ENCODE measurements around the gene M1AP. TPM values are rescaled to one million over a fixed set of nuclear protein-coding genes. Genes with fewer than 3 reads are reported as not detected.

The M1AP gene
- total RNA-seq, 4 donors from 2014 or later: 0.17 to 0.42 TPM; not detected in 2

DNA sequence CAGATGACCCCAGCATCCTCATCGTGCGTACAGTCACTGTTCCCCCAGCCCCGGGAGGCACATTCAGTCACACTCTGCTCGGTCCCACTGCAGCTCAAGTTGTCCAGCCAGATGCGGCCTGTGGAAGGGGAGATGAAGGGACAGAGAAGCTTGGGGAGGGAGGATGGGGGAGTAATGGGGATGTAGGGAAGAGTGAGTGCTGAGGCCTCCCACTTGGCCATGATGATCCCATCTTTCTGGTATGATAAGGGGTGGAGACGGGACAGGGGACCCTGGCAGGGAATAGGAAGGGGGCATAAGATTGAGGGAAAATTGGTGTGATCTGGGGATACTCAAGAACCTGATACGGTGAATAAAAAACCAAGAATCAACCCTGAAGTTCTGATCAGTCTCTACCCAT, 97.9 kb downstream of the M1AP start:
- no peak overlapping the region for H3K27ac ChIP-seq (replicated peaks in 1 of 4)
- intact Hi-C loops (cut with DNase I): no loop called here
- H3K4me3 ChIP-seq: no peak overlapping the region
- H3K36me3 ChIP-seq: no peaks in the 10 kb centered on the region
- H3K27me3 ChIP-seq: no peaks in the 10 kb centered on the region
- 93% methylated on average over 7 of the region's 7 CpGs for WGBS
- no peak for DNase-seq (ENCODE audit: extremely low spot score)
- H3K9me3 ChIP-seq: no peaks in the 10 kb centered on the region
- TF ChIP-seq, protein P1, sequence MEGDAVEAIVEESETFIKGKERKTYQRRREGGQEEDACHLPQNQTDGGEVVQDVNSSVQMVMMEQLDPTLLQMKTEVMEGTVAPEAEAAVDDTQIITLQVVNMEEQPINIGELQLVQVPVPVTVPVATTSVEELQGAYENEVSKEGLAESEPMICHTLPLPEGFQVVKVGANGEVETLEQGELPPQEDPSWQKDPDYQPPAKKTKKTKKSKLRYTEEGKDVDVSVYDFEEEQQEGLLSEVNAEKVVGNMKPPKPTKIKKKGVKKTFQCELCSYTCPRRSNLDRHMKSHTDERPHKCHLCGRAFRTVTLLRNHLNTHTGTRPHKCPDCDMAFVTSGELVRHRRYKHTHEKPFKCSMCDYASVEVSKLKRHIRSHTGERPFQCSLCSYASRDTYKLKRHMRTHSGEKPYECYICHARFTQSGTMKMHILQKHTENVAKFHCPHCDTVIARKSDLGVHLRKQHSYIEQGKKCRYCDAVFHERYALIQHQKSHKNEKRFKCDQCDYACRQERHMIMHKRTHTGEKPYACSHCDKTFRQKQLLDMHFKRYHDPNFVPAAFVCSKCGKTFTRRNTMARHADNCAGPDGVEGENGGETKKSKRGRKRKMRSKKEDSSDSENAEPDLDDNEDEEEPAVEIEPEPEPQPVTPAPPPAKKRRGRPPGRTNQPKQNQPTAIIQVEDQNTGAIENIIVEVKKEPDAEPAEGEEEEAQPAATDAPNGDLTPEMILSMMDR (IDR thresholded peaks at IDR 0.05): no peak
- no peak for TF ChIP-seq POLR2A (IDR thresholded peaks at IDR 0.05; ENCODE audit: low read depth)
- TF ChIP-seq EP300 (IDR thresholded peaks at IDR 0.05): no peak
- peaks cover 12 to 53% (median 44%) of the 10 kb centered on the region in 4 donors for H3K4me1 ChIP-seq

DNA sequence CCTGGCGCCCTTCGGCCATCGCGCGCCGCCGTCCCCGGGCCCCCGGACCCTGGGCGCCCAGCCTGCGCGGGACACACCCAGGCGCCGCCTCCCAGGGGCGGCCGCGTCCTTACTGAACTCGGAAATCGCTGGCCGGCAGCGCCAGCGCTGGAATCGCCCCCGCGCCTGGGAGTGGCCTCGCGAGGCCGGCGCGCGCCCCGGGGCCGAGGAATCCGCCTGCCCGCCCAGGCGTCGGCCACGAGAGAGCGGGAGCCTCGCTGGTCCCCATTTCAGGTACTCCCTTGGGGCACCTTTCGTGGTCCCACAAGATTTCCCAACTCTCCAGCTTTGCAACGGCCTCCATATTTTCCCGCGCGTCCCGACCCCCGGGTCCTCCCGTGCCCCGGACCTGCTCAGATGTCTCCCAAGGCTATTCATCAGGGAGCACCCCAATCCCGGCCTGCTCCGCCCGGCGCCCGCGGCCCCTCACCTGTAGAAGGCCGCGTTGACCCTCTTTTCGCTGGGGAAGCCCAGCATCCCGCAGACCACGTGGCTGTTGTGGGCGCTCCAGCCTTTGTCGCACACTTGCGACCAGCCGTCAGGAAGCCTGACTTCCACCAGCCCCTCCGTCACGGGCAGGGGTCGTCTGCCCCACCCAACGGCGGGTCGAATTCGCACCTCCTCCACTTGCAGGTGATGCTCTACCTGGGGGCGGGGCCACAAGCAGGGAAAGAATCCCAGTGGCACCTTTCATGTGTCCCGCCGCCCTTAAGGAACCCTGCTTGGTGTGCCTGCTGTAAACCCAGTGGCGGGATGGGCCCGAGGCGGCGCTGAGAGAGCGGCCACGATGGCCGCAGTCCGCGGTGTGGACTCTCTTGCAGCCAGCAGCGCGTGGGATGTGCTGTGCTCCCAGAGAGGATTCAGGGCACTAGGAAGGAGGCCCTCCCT, 99.0 kb downstream of the M1AP start:
- H3K4me3 ChIP-seq: peak overlapping the region; percentile 64 to 68 (median 66)
- intact Hi-C loops (cut with DNase I): no loop called here
- TF ChIP-seq, protein P1 (IDR thresholded peaks at IDR 0.05): peak in 1 of 3 experiments; percentile 9
- no peak for TF ChIP-seq POLR2A (IDR thresholded peaks at IDR 0.05; ENCODE audit: low read depth)
- TF ChIP-seq POLR2AphosphoS5 (IDR thresholded peaks at IDR 0.05): peak in 1 of 2 donors; percentile 32
- no peak for TF ChIP-seq EP300 (IDR thresholded peaks at IDR 0.05)
- H3K9me3 ChIP-seq: no peaks in the 10 kb centered on the region
- H3K27me3 ChIP-seq: no peaks in the 10 kb centered on the region
- H3K4me1 ChIP-seq: peaks cover 11 to 46% (median 38%) of the 10 kb centered on the region in 4 donors
- peak overlapping the region; percentile 77 to 84 (median 78) for H3K27ac ChIP-seq (replicated peaks in 1 of 4)
- no peaks in the 10 kb centered on the region for H3K36me3 ChIP-seq
- DNase-seq (ENCODE audit: extremely low spot score): no peak
- 14% methylated on average over 52 of the region's 85 CpGs for WGBS

DNA sequence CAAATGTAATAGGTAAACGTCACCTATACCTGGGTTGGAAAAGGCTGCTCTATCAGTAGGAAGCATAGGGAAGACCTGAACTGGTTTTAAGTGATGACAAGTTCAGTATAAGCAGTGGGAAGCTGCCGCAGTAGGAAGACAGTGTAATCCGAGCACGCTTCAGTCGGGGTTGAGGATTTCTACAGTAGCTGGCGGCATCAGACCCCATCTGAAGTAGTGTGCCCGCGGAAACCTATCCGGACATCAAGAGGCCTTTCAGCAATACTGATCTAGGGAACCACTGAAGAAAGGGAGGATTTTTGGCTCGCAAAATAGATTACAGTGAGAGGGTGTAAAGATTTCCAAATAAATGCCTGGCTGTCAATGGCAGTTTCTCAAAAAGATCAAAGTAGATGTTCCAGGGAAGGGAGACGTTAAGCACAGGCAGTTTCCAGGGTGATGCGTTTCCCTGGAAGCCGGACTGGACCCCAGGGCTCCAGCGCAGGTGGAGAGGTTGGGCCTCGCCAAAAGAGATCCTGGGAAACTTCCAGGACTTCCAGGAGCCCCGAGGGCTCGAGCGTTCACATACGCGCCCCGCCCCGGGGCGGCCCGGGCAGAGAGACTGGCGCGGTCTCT, 99.7 kb downstream of the M1AP start:
- H3K4me3 ChIP-seq: peak overlapping the region; percentile 64 to 68 (median 66)
- H3K36me3 ChIP-seq: no peaks in the 10 kb centered on the region
- DNase-seq (ENCODE audit: extremely low spot score): no peak
- peaks cover 11 to 38% (median 31%) of the 10 kb centered on the region in 4 donors for H3K4me1 ChIP-seq
- no peak for TF ChIP-seq EP300 (IDR thresholded peaks at IDR 0.05)
- TF ChIP-seq, protein P1 (IDR thresholded peaks at IDR 0.05): no peak
- no peak for TF ChIP-seq POLR2AphosphoS5 (IDR thresholded peaks at IDR 0.05)
- no peak for TF ChIP-seq POLR2A (IDR thresholded peaks at IDR 0.05; ENCODE audit: low read depth)
- no peaks in the 10 kb centered on the region for H3K9me3 ChIP-seq
- no peaks in the 10 kb centered on the region for H3K27me3 ChIP-seq
- peak overlapping the region; percentile 77 to 84 (median 78) for H3K27ac ChIP-seq (replicated peaks in 1 of 4)
- intact Hi-C loops (cut with DNase I): no loop called here
- WGBS: 16% methylated on average over 25 of the region's 26 CpGs

DNA sequence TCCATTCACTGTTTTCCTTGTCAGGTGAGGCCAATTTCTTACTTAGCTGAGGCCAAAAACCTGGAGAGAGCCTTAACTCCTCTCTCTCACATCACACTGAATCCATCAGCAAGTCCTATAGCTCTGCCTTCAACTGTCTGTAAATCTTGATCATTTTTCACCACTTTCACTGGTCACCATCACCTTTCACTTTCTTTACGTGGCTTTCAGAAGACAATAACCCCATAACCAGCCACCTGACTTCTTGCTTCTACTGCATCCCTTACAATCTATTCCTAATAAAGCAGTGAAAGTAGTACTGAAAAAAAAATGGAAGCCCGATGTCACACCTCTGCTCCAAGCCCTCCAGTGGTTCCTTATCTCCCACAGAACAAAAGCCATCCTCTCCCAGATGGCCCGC, 102.1 kb downstream of the M1AP start:
- Histone ChIP-seq H3K4me1 (peaks cover 11 to 25% (median 22%) of the 10 kb centered on the region in 4 donors), H3K36me3 (no peaks in the 10 kb centered on the region), H3K4me3 (no peak overlapping the region), H3K27me3 (no peaks in the 10 kb centered on the region), H3K9me3 (no peaks in the 10 kb centered on the region), H3K27ac (replicated peaks in 1 of 4) (no peak overlapping the region)
- TF ChIP-seq, protein P1 (IDR thresholded peaks at IDR 0.05): no peak
- TF ChIP-seq POLR2A (IDR thresholded peaks at IDR 0.05; ENCODE audit: low read depth): no peak
- no peak for TF ChIP-seq POLR2AphosphoS5 (IDR thresholded peaks at IDR 0.05)
- TF ChIP-seq EP300 (IDR thresholded peaks at IDR 0.05): no peak
- no peak for DNase-seq (ENCODE audit: extremely low spot score)
- intact Hi-C loops (cut with DNase I): no loop called here
- 94% methylated on average over 3 of the region's 3 CpGs for WGBS

Measured in esophagus muscularis mucosa (tissue), 4 donors.